T-helper 22 cell (primary cell): ENCODE results near the gene CES1.
"Not testable (repeated sequence)": the region's sequence is repeated elsewhere in the genome, so short reads cannot be mapped to it uniquely, and the experiment has no call there.

ENCODE experiments used
- DNase-seq: peaks from one replicate; pipeline ENCODE4 v3.0.0-alpha.2; 2020; ENCODE audit warnings: low read depth

Gene CES1

GRCh38 chr16:55832773-55833691, at the start of gene CES1:
CES1 (minus strand) TSS chr16:55833096; CDS start chr16:55833055, 41 bp downstream.
- no peak for DNase-seq

GRCh38 chr16:55876854-55877253, 44.0 kb upstream of the CES1 start:
- DNase-seq, result no peak

- DNase-seq, result no peak
Observed at GRCh38 chr16:55875273-55875672, 42.4 kb upstream of the CES1 start, which contains the start of gene CES5A. CES5A (minus strand) TSS chr16:55875373; CDS start chr16:55875221, 152 bp downstream.

GRCh38 chr16:55873122-55873521, 40.2 kb upstream of the CES1 start:
- DNase-seq, result no peak

GRCh38 chr16:55872130-55872529, 39.2 kb upstream of the CES1 start:
- no peak for DNase-seq

GRCh38 chr16:55871411-55872038, 38.6 kb upstream of the CES1 start:
- DNase-seq, result no peak

GRCh38 chr16:55868980-55869379, 36.1 kb upstream of the CES1 start:
- DNase-seq, result no peak

GRCh38 chr16:55868137-55868536, 35.2 kb upstream of the CES1 start:
- DNase-seq, result no peak

GRCh38 chr16:55861288-55861687, 28.4 kb upstream of the CES1 start:
- no peak for DNase-seq

GRCh38 chr16:55857650-55858049, 24.8 kb upstream of the CES1 start:
- DNase-seq, result not testable (repeated sequence)

- DNase-seq, result no peak
Observed at GRCh38 chr16:55856950-55857349, 24.1 kb upstream of the CES1 start.

GRCh38 chr16:55853114-55853513, 20.2 kb upstream of the CES1 start:
- no peak for DNase-seq

- DNase-seq, result no peak
Observed at GRCh38 chr16:55849536-55849935, 16.6 kb upstream of the CES1 start.

GRCh38 chr16:55846598-55847346, 13.9 kb upstream of the CES1 start:
- DNase-seq, result no peak

- DNase-seq, result no peak
Observed at GRCh38 chr16:55843105-55843395, 10.2 kb upstream of the CES1 start.

- DNase-seq, result no peak
Observed at GRCh38 chr16:55842369-55843104, 9.6 kb upstream of the CES1 start.

- no peak for DNase-seq
Observed at GRCh38 chr16:55839115-55839514, 6.2 kb upstream of the CES1 start.

GRCh38 chr16:55836158-55836611, 3.3 kb upstream of the CES1 start:
- DNase-seq, result no peak

GRCh38 chr16:55835581-55835980, 2.7 kb upstream of the CES1 start:
- no peak for DNase-seq

- not testable (repeated sequence) for DNase-seq
Observed at GRCh38 chr16:55835173-55835572, 2.3 kb upstream of the CES1 start.

GRCh38 chr16:55834049-55834448, 1.2 kb upstream of the CES1 start:
- DNase-seq, result no peak

GRCh38 chr16:55832425-55832772, 497 bp downstream of the CES1 start:
- no peak for DNase-seq
